Ramos (cell line): ENCODE measurements around the gene POLR2E.

Experiments used
- in situ Hi-C: fragments of 300-500 bp; cut with MboI; formaldehyde crosslinking; loops from one replicate; pipeline ENCODE4 v1.14.3; 2022; ENCODE audit warnings: low sequenced_read_pairs; ENCODE audit not compliant: unreplicated experiment

The POLR2E gene

DNA sequence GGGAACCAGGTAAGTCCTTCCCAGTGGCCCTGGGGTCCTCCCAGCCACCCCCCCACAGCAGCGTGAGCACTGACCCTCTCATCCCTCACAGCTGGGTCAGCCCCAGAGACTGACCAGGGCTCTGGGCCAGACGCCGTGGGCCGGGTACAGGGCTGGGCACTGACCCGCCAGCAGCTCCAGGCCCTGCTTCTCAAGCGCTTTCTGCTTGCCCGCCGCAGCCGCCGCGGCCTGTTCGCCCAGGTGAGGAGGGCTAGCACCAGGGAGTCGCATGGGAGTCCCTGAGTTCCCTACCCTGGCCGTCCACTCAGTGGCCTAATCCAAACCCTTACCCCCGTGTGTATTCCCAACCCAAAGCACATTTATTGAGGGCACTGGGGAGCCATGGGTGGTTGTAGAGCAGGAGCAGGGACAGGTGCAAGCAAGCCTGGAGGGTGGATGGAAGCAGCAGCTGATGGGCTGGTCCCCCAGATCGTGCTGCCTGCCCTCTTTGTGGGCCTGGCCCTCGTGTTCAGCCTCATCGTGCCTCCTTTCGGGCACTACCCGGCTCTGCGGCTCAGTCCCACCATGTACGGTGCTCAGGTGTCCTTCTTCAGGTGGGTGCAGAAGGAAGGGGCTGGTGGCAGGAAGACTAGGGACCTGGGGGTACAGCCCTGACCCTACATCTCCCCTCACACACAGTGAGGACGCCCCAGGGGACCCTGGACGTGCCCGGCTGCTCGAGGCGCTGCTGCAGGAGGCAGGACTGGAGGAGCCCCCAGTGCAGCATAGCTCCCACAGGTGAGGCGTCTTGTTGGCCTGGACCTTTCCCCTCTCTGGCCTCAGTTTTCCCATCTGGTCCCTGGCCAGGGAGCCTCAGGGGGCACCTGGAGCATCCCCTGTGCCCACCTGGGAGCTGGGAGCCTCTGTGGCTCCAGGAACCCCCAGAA is 40.8 kb downstream of the POLR2E start:
- in situ Hi-C loops: no loop called here

DNA sequence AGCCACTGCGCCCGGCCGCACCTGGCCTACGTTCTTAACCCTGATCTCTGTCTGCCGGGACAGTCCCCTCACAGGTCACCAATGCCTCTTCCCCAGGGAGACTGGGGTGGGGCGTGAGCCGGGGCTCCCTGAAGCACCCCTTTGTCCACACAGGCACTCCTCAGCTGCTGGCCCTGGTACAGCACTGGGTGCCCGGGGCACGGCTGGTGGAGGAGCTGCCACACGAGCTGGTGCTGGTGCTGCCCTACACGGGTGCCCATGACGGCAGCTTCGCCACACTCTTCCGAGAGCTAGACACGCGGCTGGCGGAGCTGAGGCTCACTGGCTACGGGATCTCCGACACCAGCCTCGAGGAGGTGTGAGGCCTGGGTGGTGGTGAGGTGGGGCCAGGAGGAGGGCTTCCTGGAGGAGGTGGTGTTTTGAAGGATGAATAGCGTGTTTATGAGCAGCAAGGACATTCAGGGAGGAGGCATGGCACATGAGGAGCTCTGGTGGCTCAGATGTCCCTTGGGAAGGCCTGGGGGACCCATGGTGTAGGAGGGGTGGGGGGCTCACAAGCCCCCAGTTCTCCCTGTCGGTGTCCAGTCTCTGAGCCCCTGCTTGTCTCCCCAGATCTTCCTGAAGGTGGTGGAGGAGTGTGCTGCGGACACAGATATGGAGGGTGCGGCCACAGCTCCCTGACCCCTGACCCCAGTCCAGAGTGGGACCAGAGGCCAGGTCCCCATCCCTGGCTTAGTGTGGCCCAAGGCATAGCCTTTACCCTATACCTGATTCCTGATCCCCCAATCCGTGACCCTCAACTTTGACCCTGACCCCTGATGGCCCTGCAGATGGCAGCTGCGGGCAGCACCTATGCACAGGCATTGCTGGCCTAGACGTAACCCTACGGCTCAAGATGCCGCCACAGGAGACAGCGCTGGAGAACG is 41.7 kb downstream of the POLR2E start:
- in situ Hi-C loops: no loop called here

GRCh38 chr19:1052349-1052975 is 42.7 kb downstream of the POLR2E start:
- in situ Hi-C loops: no loop called here

DNA sequence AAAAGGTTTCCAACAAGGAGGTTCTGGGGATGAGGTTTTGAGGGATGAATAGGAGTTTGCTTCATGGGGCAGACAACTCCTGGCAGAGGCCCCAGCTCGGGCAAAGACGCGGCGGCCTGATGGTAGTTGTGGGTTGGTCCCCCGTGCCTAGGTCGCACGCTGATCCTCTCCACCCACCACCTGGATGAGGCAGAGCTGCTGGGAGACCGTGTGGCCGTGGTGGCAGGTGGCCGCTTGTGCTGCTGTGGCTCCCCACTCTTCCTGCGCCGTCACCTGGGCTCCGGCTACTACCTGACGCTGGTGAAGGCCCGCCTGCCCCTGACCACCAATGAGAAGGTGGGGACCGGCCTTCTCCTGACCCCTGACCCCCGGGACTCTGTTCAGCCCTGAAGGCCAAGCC is 43.4 kb downstream of the POLR2E start:
- in situ Hi-C loops: no loop called here

GRCh38 chr19:1050989-1051788 is 44.0 kb downstream of the POLR2E start:
- in situ Hi-C loops: no loop called here

DNA sequence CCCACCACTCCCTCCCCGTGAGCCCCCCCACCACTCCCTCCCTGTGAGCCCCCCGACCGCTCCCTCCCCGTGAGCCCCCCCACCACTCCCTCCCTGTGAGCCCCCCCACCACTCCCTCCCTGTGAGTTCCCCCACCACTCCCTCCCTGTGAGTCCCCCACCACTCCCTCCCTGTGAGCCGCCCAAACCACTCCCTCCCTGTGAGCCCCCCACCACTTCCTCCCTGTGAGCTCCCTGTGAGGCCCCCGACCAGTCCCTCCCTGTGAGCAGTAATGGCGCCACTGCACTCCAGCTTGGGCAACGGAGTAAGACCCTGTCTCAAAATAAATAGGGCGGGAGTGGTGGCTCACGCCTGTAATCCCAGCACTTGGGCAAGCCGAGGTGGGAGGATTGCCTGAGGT is 45.4 kb downstream of the POLR2E start:
- in situ Hi-C loops: no loop called here

DNA sequence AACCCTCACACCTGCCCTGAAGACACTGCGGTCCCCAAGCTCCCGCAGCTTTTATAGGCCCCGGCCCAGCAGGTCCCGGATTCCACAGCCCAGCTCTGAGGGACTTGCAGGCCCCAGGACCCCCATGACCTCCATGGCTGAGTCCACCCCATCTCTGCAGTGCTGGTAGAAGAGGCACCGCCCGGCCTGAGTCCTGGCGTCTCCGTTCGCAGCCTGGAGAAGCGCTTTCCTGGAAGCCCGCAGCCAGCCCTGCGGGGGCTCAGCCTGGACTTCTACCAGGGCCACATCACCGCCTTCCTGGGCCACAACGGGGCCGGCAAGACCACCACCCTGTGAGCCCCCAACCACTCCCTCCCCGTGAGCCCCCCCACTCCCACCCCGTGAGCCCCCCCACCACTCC is 46.1 kb downstream of the POLR2E start:
- in situ Hi-C loops: no loop called here

- in situ Hi-C loops: no loop called here
Measured at GRCh38 chr19:1047696-1048147, 47.5 kb downstream of the POLR2E start.

- in situ Hi-C loops: no loop called here
Measured at GRCh38 chr19:1046836-1047695, 48.1 kb downstream of the POLR2E start.

- in situ Hi-C loops: no loop called here
Measured at GRCh38 chr19:1046117-1046626, 49.0 kb downstream of the POLR2E start.

GRCh38 chr19:1045247-1045603 is 50.0 kb downstream of the POLR2E start:
- in situ Hi-C loops: no loop called here

GRCh38 chr19:1042689-1043511 is 52.3 kb downstream of the POLR2E start:
- in situ Hi-C loops: no loop called here

GRCh38 chr19:1041835-1042685 is 53.1 kb downstream of the POLR2E start:
- in situ Hi-C loops: no loop called here

DNA sequence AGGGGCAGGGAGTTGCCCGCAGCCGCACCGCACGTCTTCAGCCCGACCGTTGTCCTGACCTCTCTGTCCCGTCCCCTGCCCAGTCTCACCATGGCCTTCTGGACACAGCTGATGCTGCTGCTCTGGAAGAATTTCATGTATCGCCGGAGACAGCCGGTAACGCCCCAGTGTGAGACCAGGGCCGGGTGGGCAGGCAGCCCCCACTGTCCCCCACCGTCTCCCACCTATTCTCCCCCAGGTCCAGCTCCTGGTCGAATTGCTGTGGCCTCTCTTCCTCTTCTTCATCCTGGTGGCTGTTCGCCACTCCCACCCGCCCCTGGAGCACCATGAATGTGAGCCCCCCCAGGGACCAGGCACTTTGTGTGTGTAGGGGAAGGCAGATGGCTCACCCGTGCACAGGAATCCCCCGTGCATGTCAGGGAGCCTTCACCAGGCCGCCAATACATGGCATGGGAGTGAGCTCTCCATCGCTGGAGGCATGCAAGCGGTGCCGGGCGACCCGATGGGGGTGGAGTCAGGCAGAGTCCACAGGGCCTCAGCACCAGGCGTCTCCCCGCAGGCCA is 53.8 kb downstream of the POLR2E start:
- in situ Hi-C loops: no loop called here

DNA sequence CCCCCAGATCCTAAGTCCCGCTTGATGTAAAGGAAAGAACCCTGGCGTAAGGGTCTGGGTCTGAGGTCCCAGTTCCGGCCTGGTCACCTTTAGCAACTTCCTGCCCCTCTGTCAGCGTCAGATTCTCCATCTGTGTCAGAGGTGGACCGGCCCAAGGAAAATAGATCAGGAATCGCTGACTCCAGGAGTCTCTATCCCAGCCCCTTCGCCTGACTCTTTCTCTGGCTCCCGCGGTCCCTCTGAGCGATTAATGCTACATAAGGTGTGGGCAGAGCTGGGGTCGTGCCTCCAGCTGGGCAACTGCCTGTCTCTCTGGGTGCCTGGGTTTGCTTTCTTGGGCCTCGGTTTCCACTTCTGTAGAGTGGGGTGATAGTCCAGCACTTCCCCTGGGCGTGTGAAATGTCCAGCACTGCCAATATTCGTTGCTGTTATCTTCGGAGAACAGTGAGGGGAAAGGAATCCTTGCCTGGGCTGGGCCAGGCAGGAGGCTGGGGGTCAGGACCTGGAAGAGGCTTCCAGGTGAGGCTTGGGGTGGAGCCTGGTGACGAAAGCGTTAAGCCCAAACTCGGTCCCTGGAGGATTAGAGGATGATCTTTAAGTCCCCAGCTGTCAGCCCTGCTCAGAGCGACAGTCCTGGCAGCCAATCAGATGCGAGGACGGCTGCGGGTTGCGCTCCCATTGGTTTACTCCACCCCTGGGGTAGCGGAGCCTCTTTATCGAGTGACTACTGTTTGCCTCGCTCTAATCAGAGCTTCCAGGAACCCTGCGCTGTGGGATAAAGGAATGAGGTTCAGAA is 54.5 kb downstream of the POLR2E start:
- in situ Hi-C loops: no loop called here
